ENCODE results near the gene ARID1B. TPM values are rescaled to one million over a fixed set of nuclear protein-coding genes. Genes with fewer than 3 reads are reported as not detected.

Gene ARID1B
- total and polyA plus RNA-seq, 2 of the 13 experiments (the other 11 are each of a cell fraction or from before 2014, with no cell fraction given), result 20.1 to 32.6 TPM

DNA sequence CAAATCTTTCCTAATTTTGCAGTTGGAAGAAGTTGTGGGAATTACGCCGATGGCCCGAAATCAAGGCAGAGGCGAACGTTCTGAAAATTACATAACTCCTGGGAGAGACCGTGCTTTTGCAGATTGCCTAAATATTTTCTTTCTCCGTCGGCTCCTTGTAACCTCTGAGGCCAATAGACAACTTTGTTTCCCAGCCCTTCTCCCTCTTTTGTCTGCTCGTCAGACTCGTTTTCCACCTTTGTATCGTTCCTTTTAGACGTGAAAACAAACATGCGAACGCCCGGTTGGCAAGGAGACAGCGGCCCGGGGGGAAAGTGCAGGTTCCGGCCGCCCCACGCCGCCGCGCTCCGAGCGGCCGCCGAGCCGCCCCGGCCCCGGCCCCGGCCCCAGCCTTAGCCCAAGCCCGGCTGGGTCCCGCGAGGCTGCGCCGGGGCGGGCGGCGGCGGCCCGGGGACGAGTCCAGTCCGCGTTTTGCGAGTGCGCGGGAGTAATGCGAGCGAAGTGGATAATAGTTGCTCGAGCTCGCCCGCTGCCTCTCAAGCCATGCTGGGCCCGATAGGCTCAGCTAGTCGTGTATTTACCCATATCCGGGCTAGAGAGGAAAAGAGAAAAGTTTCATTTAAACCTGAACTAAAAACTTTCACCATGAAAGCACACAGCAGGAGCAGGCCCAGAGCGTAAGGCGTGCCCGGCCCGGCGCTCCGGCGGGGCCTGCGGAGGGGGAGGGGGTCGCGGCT lies at the start of gene ARID1B (continued):
- TF ChIP-seq, protein P1, sequence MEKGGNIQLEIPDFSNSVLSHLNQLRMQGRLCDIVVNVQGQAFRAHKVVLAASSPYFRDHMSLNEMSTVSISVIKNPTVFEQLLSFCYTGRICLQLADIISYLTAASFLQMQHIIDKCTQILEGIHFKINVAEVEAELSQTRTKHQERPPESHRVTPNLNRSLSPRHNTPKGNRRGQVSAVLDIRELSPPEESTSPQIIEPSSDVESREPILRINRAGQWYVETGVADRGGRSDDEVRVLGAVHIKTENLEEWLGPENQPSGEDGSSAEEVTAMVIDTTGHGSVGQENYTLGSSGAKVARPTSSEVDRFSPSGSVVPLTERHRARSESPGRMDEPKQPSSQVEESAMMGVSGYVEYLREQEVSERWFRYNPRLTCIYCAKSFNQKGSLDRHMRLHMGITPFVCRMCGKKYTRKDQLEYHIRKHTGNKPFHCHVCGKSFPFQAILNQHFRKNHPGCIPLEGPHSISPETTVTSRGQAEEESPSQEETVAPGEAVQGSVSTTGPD (CRISPR knock-in tag; IDR thresholded peaks at IDR 0.05), result no peak
- TF ChIP-seq NR3C1 (CRISPR knock-in tag; IDR thresholded peaks at IDR 0.05), result no peak
- TF ChIP-seq ZNF317 (CRISPR knock-in tag; IDR thresholded peaks at IDR 0.05), result no peak; the same call in 1 of the 2 replicates
- TF ChIP-seq, protein P2, sequence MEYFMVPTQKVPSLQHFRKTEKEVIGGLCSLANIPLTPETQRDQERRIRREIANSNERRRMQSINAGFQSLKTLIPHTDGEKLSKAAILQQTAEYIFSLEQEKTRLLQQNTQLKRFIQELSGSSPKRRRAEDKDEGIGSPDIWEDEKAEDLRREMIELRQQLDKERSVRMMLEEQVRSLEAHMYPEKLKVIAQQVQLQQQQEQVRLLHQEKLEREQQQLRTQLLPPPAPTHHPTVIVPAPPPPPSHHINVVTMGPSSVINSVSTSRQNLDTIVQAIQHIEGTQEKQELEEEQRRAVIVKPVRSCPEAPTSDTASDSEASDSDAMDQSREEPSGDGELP (IDR thresholded peaks at IDR 0.05; ENCODE audit: borderline replicate concordance, low read depth), result no peak
- TF ChIP-seq, protein P3, sequence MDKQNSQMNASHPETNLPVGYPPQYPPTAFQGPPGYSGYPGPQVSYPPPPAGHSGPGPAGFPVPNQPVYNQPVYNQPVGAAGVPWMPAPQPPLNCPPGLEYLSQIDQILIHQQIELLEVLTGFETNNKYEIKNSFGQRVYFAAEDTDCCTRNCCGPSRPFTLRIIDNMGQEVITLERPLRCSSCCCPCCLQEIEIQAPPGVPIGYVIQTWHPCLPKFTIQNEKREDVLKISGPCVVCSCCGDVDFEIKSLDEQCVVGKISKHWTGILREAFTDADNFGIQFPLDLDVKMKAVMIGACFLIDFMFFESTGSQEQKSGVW (CRISPR knock-in tag; IDR thresholded peaks at IDR 0.05; ENCODE audit: borderline replicate concordance), result no peak
- TF ChIP-seq ELF3 (CRISPR knock-in tag; IDR thresholded peaks at IDR 0.05), result peak; percentile 9; the same call in 1 of the 2 replicates
- no peak for TF ChIP-seq AGO1 (IDR thresholded peaks at IDR 0.05; ENCODE audit: low read depth, low read length, poor library complexity, severe bottlenecking)
- no peak for TF ChIP-seq ZNF124 (CRISPR knock-in tag; IDR thresholded peaks at IDR 0.05)
- TF ChIP-seq ZNF672 (CRISPR knock-in tag; IDR thresholded peaks at IDR 0.05), result no peak
- TF ChIP-seq, protein P4, sequence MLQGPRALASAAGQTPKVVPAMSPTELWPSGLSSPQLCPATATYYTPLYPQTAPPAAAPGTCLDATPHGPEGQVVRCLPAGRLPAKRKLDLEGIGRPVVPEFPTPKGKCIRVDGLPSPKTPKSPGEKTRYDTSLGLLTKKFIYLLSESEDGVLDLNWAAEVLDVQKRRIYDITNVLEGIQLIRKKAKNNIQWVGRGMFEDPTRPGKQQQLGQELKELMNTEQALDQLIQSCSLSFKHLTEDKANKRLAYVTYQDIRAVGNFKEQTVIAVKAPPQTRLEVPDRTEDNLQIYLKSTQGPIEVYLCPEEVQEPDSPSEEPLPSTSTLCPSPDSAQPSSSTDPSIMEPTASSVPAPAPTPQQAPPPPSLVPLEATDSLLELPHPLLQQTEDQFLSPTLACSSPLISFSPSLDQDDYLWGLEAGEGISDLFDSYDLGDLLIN (CRISPR knock-in tag; IDR thresholded peaks at IDR 0.05; ENCODE audit: borderline replicate concordance), result no peak
- TF ChIP-seq MAFK (conservative IDR thresholded peaks at IDR 0.05 in 1 of 2, IDR thresholded peaks at IDR 0.05 in 1 of 2; ENCODE audit: low read length in 2 of 2), result no peak
- TF ChIP-seq POGZ (CRISPR knock-in tag; IDR thresholded peaks at IDR 0.05), result no peak
- TF ChIP-seq ZNF24 (IDR thresholded peaks at IDR 0.05), result no peak
- peak; percentile 88; the same call in 1 of the 2 replicates for TF ChIP-seq ZSCAN20 (CRISPR knock-in tag; IDR thresholded peaks at IDR 0.05; ENCODE audit: borderline replicate concordance)
- peak; percentile 56; the same call in 1 of the 2 replicates for TF ChIP-seq KDM5A (IDR thresholded peaks at IDR 0.05; ENCODE audit: borderline replicate concordance, low read length)
- no peak for TF ChIP-seq PAWR (CRISPR knock-in tag; IDR thresholded peaks at IDR 0.05; ENCODE audit: borderline replicate concordance)
- TF ChIP-seq KMT2B (CRISPR knock-in tag; IDR thresholded peaks at IDR 0.05), result peak; percentile 50
- TF ChIP-seq, protein P5, sequence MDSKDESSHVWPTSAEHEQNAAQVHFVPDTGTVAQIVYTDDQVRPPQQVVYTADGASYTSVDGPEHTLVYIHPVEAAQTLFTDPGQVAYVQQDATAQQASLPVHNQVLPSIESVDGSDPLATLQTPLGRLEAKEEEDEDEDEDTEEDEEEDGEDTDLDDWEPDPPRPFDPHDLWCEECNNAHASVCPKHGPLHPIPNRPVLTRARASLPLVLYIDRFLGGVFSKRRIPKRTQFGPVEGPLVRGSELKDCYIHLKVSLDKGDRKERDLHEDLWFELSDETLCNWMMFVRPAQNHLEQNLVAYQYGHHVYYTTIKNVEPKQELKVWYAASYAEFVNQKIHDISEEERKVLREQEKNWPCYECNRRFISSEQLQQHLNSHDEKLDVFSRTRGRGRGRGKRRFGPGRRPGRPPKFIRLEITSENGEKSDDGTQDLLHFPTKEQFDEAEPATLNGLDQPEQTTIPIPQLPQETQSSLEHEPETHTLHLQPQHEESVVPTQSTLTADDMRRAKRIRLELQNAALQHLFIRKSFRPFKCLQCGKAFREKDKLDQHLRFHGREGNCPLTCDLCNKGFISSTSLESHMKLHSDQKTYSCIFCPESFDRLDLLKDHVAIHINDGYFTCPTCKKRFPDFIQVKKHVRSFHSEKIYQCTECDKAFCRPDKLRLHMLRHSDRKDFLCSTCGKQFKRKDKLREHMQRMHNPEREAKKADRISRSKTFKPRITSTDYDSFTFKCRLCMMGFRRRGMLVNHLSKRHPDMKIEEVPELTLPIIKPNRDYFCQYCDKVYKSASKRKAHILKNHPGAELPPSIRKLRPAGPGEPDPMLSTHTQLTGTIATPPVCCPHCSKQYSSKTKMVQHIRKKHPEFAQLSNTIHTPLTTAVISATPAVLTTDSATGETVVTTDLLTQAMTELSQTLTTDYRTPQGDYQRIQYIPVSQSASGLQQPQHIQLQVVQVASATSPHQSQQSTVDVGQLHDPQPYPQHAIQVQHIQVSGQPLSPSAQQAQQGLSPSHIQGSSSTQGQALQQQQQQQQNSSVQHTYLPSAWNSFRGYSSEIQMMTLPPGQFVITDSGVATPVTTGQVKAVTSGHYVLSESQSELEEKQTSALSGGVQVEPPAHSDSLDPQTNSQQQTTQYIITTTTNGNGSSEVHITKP (CRISPR knock-in tag; IDR thresholded peaks at IDR 0.05; ENCODE audit: low read depth), result no peak; the same call in 1 of the 2 replicates
- TF ChIP-seq TBP (CRISPR knock-in tag; IDR thresholded peaks at IDR 0.05), result no peak
- TF ChIP-seq MTA1 (CRISPR knock-in tag; IDR thresholded peaks at IDR 0.05; ENCODE audit: borderline replicate concordance), result no peak
- TF ChIP-seq ZMYM3 (CRISPR knock-in tag; IDR thresholded peaks at IDR 0.05), result no peak
- TF ChIP-seq ZNF44 (CRISPR knock-in tag; IDR thresholded peaks at IDR 0.05), result no peak
